T-cell (primary cell): ENCODE measurements around the gene SH3BP4. TPM values are rescaled to one million over a fixed set of nuclear protein-coding genes. Genes with fewer than 3 reads are reported as not detected.

Experiments used
- ATAC-seq, 4 experiments: fragments of 200-7000 bp in 3 of 4; fragments of 150-1000 bp in 1 of 4; cut with Tn5 transposase; replicated peaks in 1 of 4; 1 replicate in 3 of 4; 2 replicates in 1 of 4; pipeline ENCODE4 v1.10.0; 2021; ENCODE audit warnings: moderate library complexity in 3 of 4, mild to moderate bottlenecking in 2 of 4, moderate number of reproducible peaks in 1 of 4
- CTCF ChIA-PET, 2 donors: fragments of 300-600 bp; sonication (Branson Sonifier 250); formaldehyde crosslinking; loops; one replicate each; lab custom pipeline; 2022; ENCODE audit warnings: antibody characterized with exemption in 2 of 2; lab: Charles Lee
- POLR2A ChIA-PET, 2 donors: fragments of 300-600 bp; sonication (Branson Sonifier 250); formaldehyde crosslinking; loops; one replicate each; lab custom pipeline; 2022; ENCODE audit warnings: antibody characterized with exemption in 2 of 2; lab: Charles Lee
- DNase-seq, 35 experiments: peaks; one replicate each; pipeline versions ENCODE4 v3.0.0 to v3.0.0-alpha.2; 2013 to 2023
- H3K27ac ChIP-seq: one replicate; pipeline ENCODE4 v1.5.1; 2013; ENCODE audit warnings: low read length
- H3K27me3 ChIP-seq, 2 experiments: replicated peaks in 1 of 2; 1 replicate in 1 of 2; 2 replicates in 1 of 2; pipeline versions ENCODE4 v1.6.1 to v1.7.0; 2013; ENCODE audit warnings: low read length in 1 of 2, mixed read lengths in 1 of 2; ENCODE audit not compliant: control insufficient read depth in 2 of 2, insufficient read depth in 2 of 2; ENCODE audit errors: extremely low read depth in 1 of 2
- H3K36me3 ChIP-seq, 2 donors: 1 replicate in 1 of 2; 2 replicates in 1 of 2; pipeline versions ENCODE4 v1.6.1 to v1.7.0; 2013; ENCODE audit warnings: low read length in 1 of 2; ENCODE audit not compliant: control insufficient read depth in 2 of 2, insufficient read depth in 1 of 2; ENCODE audit errors: extremely low read depth in 1 of 2
- H3K4me1 ChIP-seq, 2 experiments: 1 replicate in 1 of 2; 2 replicates in 1 of 2; pipeline versions ENCODE4 v1.6.1 to v1.7.0; 2013; ENCODE audit warnings: low read length in 2 of 2, mixed read lengths in 1 of 2; ENCODE audit not compliant: insufficient read depth in 2 of 2, control insufficient read depth in 1 of 2; ENCODE audit errors: extremely low read depth in 1 of 2
- H3K4me3 ChIP-seq, 2 donors: 1 replicate in 1 of 2; 2 replicates in 1 of 2; pipeline versions ENCODE4 v1.5.1 to v1.7.0; 2013; ENCODE audit warnings: mild to moderate bottlenecking in 2 of 2, low read length in 1 of 2, moderate library complexity in 1 of 2; ENCODE audit not compliant: control insufficient read depth in 1 of 2; ENCODE audit errors: extremely low read depth in 1 of 2
- H3K9me3 ChIP-seq: 2 replicates; pipeline ENCODE4 v1.7.0; 2013
- H3K27ac Mint-ChIP-seq, 2 donors: one replicate each; pipeline ENCODE4 v1.8.0; 2020 to 2021; ENCODE audit warnings: mild to moderate bottlenecking in 2 of 2, mixed read lengths in 2 of 2
- H3K27me3 Mint-ChIP-seq, 2 donors: one replicate each; pipeline ENCODE4 v1.8.0; 2021 to 2022; ENCODE audit warnings: mixed read lengths in 2 of 2
- H3K36me3 Mint-ChIP-seq: one replicate; pipeline ENCODE4 v1.8.0; 2021; ENCODE audit warnings: mixed read lengths
- H3K4me1 Mint-ChIP-seq, 3 donors: one replicate each; pipeline ENCODE4 v1.8.0; 2020 to 2022; ENCODE audit warnings: mixed read lengths in 3 of 3, mild to moderate bottlenecking in 1 of 3
- H3K4me3 Mint-ChIP-seq, 3 donors: one replicate each; pipeline ENCODE4 v1.8.0; 2020 to 2022; ENCODE audit warnings: mild to moderate bottlenecking in 3 of 3, mixed read lengths in 3 of 3, moderate library complexity in 3 of 3
- H3K9me3 Mint-ChIP-seq, 3 donors: one replicate each; pipeline ENCODE4 v1.8.0; 2020 to 2022; ENCODE audit warnings: mixed read lengths in 3 of 3
- WGBS: methylation state at CpG from one replicate; pipeline ENCODE4 v1.1.5; 2013; ENCODE audit warnings: missing lambda C conversion rate; ENCODE audit not compliant: insufficient coverage; 5-methylcytosine and 5-hydroxymethylcytosine counted together
- total RNA-seq, 35 experiments: library from RNA in 6 of 35; stranded (reverse) in 6 of 35; fragments of 120-200 nt in 1 of 35; gene quantifications; one replicate each; pipeline versions ENCODE4 v1.2.1 to v1.2.4 and lab custom pipeline; 2013 to 2026

SH3BP4 gene
- total RNA-seq, 5 donors from 2014 or later (not counting 1 experiment from before 2014, with no cell fraction given): 0.14 to 1.3 (median 0.50) TPM

- 92% methylated on average over 10 of the region's 11 CpGs for WGBS
- Histone ChIP-seq H3K36me3 (no peaks in the 10 kb centered on the region), H3K27me3 (peaks cover 0 to 9% of the 10 kb centered on the region in 2 experiments), H3K4me1 (no peaks in the 10 kb centered on the region), H3K27ac (no peak overlapping the region), H3K9me3 (no peaks in the 10 kb centered on the region), H3K4me3 (no peak overlapping the region)
- Mint-ChIP-seq H3K4me1 (no peaks in the 10 kb centered on the region), H3K27ac (no peak overlapping the region), H3K27me3 (peaks cover 3 to 8% of the 10 kb centered on the region in 2 donors), H3K36me3 (no peaks in the 10 kb centered on the region), H3K4me3 (no peak overlapping the region), H3K9me3 (no peaks in the 10 kb centered on the region)
- DNase-seq (no peak), ATAC-seq (no peak)
- POLR2A ChIA-PET: no interaction called here
- CTCF ChIA-PET: no interaction called here
Measured at GRCh38 chr2:235025800-235026536, 74.2 kb downstream of the SH3BP4 start.

- Mint-ChIP-seq H3K36me3 (no peaks in the 10 kb centered on the region), H3K27ac (no peak overlapping the region), H3K27me3 (peaks cover 3 to 8% of the 10 kb centered on the region in 2 donors), H3K9me3 (no peaks in the 10 kb centered on the region), H3K4me3 (no peak overlapping the region), H3K4me1 (no peaks in the 10 kb centered on the region)
- WGBS: 85% methylated on average over 21 of the region's 33 CpGs
- no peaks in the 10 kb centered on the region for H3K9me3 ChIP-seq
- no peak for DNase-seq
- no peaks in the 10 kb centered on the region for H3K36me3 ChIP-seq
- H3K4me1 ChIP-seq: no peaks in the 10 kb centered on the region
- H3K27me3 ChIP-seq: peaks cover 0 to 9% of the 10 kb centered on the region in 2 experiments
- ATAC-seq: no peak
- ChIA-PET POLR2A (no interaction called here), CTCF (no interaction called here)
- no peak overlapping the region for H3K4me3 ChIP-seq
- no peak overlapping the region for H3K27ac ChIP-seq
Measured at GRCh38 chr2:235026649-235027557, 75.1 kb downstream of the SH3BP4 start.

GRCh38 chr2:235027558-235028214 lies 75.9 kb downstream of the SH3BP4 start:
- no peaks in the 10 kb centered on the region for H3K4me1 ChIP-seq
- no peaks in the 10 kb centered on the region for H3K9me3 ChIP-seq
- CTCF ChIA-PET: no interaction called here
- no peak overlapping the region for H3K27ac ChIP-seq
- H3K4me3 ChIP-seq: no peak overlapping the region
- DNase-seq (no peak), ATAC-seq (no peak)
- Mint-ChIP-seq H3K36me3 (no peaks in the 10 kb centered on the region), H3K4me3 (no peak overlapping the region), H3K27ac (no peak overlapping the region), H3K9me3 (no peaks in the 10 kb centered on the region), H3K27me3 (peaks cover 3 to 8% of the 10 kb centered on the region in 2 donors), H3K4me1 (no peaks in the 10 kb centered on the region)
- POLR2A ChIA-PET: no interaction called here
- WGBS: 88% methylated on average over 19 of the region's 21 CpGs
- H3K27me3 ChIP-seq: peaks cover 0 to 9% of the 10 kb centered on the region in 2 experiments
- H3K36me3 ChIP-seq: no peaks in the 10 kb centered on the region

- no peaks in the 10 kb centered on the region for H3K9me3 ChIP-seq
- no peak for ATAC-seq
- Mint-ChIP-seq H3K4me1 (no peaks in the 10 kb centered on the region), H3K27ac (no peak overlapping the region), H3K36me3 (no peaks in the 10 kb centered on the region), H3K27me3 (peaks cover 5 to 8% of the 10 kb centered on the region in 2 donors), H3K9me3 (no peaks in the 10 kb centered on the region), H3K4me3 (no peak overlapping the region)
- WGBS: 64% methylated on average over 4 of the region's 4 CpGs
- no peaks in the 10 kb centered on the region for H3K36me3 ChIP-seq
- no peak for DNase-seq
- ChIA-PET CTCF (no interaction called here), POLR2A (no interaction called here)
- H3K27me3 ChIP-seq: peaks cover 0 to 9% of the 10 kb centered on the region in 2 experiments
- H3K4me1 ChIP-seq: no peaks in the 10 kb centered on the region
- no peak overlapping the region for H3K27ac ChIP-seq
- H3K4me3 ChIP-seq: no peak overlapping the region
Measured at GRCh38 chr2:235028646-235029045, 76.8 kb downstream of the SH3BP4 start.

GRCh38 chr2:235029054-235029453 lies 77.2 kb downstream of the SH3BP4 start:
- peaks cover 5 to 8% of the 10 kb centered on the region in 2 donors for H3K27me3 Mint-ChIP-seq
- H3K27ac Mint-ChIP-seq: no peak overlapping the region
- Histone ChIP-seq H3K4me3 (no peak overlapping the region), H3K27ac (no peak overlapping the region), H3K4me1 (no peaks in the 10 kb centered on the region), H3K27me3 (peaks cover 0 to 9% of the 10 kb centered on the region in 2 experiments), H3K9me3 (no peaks in the 10 kb centered on the region), H3K36me3 (no peaks in the 10 kb centered on the region)
- H3K4me1 Mint-ChIP-seq: no peaks in the 10 kb centered on the region
- CTCF ChIA-PET: no interaction called here
- no peaks in the 10 kb centered on the region for H3K9me3 Mint-ChIP-seq
- H3K4me3 Mint-ChIP-seq: no peak overlapping the region
- ATAC-seq: no peak
- 92% methylated on average over 5 of the region's 7 CpGs for WGBS
- POLR2A ChIA-PET: no interaction called here
- DNase-seq: no peak
- no peaks in the 10 kb centered on the region for H3K36me3 Mint-ChIP-seq

GRCh38 chr2:235030126-235030525 lies 78.3 kb downstream of the SH3BP4 start:
- peaks cover 5 to 8% of the 10 kb centered on the region in 2 donors for H3K27me3 Mint-ChIP-seq
- POLR2A ChIA-PET: no interaction called here
- DNase-seq: no peak
- CTCF ChIA-PET: no interaction called here
- WGBS: 73% methylated on average over 10 of the region's 10 CpGs
- Histone ChIP-seq H3K36me3 (no peaks in the 10 kb centered on the region), H3K9me3 (no peaks in the 10 kb centered on the region), H3K27ac (no peak overlapping the region), H3K4me1 (no peaks in the 10 kb centered on the region), H3K4me3 (no peak overlapping the region), H3K27me3 (peaks cover 0 to 9% of the 10 kb centered on the region in 2 experiments)
- no peaks in the 10 kb centered on the region for H3K9me3 Mint-ChIP-seq
- no peak for ATAC-seq
- H3K4me1 Mint-ChIP-seq: peaks cover 0 to 4% (median 0%) of the 10 kb centered on the region in 3 donors
- no peak overlapping the region for H3K27ac Mint-ChIP-seq
- no peaks in the 10 kb centered on the region for H3K36me3 Mint-ChIP-seq
- H3K4me3 Mint-ChIP-seq: no peak overlapping the region
